Sigmoid colon (tissue), 7 donors: ENCODE data around the gene OR7G3. TPM values are rescaled to one million over a fixed set of nuclear protein-coding genes. Genes with fewer than 3 reads are reported as not detected.
A peak's percentile ranks its signal among the peaks of the same experiment; 100 is the strongest.

Experiments used
- DNase-seq: peaks from one replicate; pipeline ENCODE4 v3.0.0-alpha.2; 2019
- H3K27ac ChIP-seq, 4 donors: fragments of 200-600 bp; sonication (generic); one replicate each; pipeline ENCODE4 v1.5.1; 2016 to 2019; ENCODE audit warnings: mild to moderate bottlenecking in 1 of 4
- H3K27me3 ChIP-seq, 3 donors: fragments of 200-600 bp; sonication (generic); one replicate each; pipeline ENCODE4 v1.5.1; 2019; ENCODE audit warnings: mild to moderate bottlenecking in 1 of 3
- H3K36me3 ChIP-seq, 4 donors: fragments of 200-600 bp; sonication (generic); one replicate each; pipeline ENCODE4 v1.5.1; 2016 to 2019
- H3K4me1 ChIP-seq, 4 donors: fragments of 200-600 bp; sonication (generic); one replicate each; pipeline ENCODE4 v1.5.1; 2017 to 2019
- H3K4me3 ChIP-seq, 4 donors: fragments of 200-600 bp; sonication (generic); one replicate each; pipeline ENCODE4 v1.5.1; 2017 to 2019; ENCODE audit warnings: mild to moderate bottlenecking in 2 of 4, moderate library complexity in 1 of 4
- H3K9me3 ChIP-seq, 4 donors: fragments of 200-600 bp in 3 of 4; sonication (generic) in 3 of 4; one replicate each; pipeline versions ENCODE4 v1.5.1 to v1.6.1; 2013 to 2019
- EP300 ChIP-seq, 4 donors: sonication (generic); formaldehyde crosslinking; IDR thresholded peaks; one replicate each; pipeline ENCODE4 v1.6.1; 2017; ENCODE audit warnings: antibody characterized with exemption in 4 of 4
- POLR2A ChIP-seq, 2 donors: fragments of 450-650 bp; IDR thresholded peaks; one replicate each; pipeline ENCODE4 v1.6.1; 2016; ENCODE audit warnings: antibody characterized with exemption in 2 of 2, mild to moderate bottlenecking in 2 of 2, moderate library complexity in 2 of 2
- POLR2AphosphoS5 ChIP-seq, 4 donors: sonication (generic); formaldehyde crosslinking; IDR thresholded peaks; one replicate each; pipeline ENCODE4 v1.6.1; 2017; ENCODE audit warnings: antibody characterized with exemption in 4 of 4
- WGBS, 2 donors: extraction: QIAGEN DNeasy Blood & Tissue Kit; methylation state at CpG; one replicate each; pipeline ENCODE4 v1.1.7; 2013; 5-methylcytosine and 5-hydroxymethylcytosine counted together
- intact Hi-C: fragments of 100-400 bp; cut with DNase I; formaldehyde crosslinking; loops from one replicate; pipeline ENCODE4 v1.15.1; 2023
- polyA plus RNA-seq, 3 donors: library from polyadenylated mRNA; stranded (reverse); fragments of 200-250 nt; gene quantifications; one replicate each; pipeline ENCODE4 v1.2.3, GENCODE V29; 2013
- total RNA-seq, 4 donors: library from RNA; depleted of rRNA; stranded (reverse); fragments of >200 nt; gene quantifications; one replicate each; pipeline ENCODE4 v1.1.0, GENCODE V29; 2016
- TF ChIP-seq, protein P1 (sequence below), 4 experiments: fragments of 450-650 bp in 3 of 4; fragments of 200-600 bp in 1 of 4; IDR thresholded peaks; one replicate each; pipeline ENCODE4 v1.5.1; 2016 to 2019; ENCODE audit warnings: antibody characterized with exemption in 4 of 4, mild to moderate bottlenecking in 3 of 4, moderate library complexity in 2 of 4
- donor health status: healthy with polysubstance abuse.
- donor health status: Bipolar disorder and iron deficiency.
- donor health status: healthy.

Gene OR7G3
- total and polyA plus RNA-seq, 7 donors: not detected

DNA sequence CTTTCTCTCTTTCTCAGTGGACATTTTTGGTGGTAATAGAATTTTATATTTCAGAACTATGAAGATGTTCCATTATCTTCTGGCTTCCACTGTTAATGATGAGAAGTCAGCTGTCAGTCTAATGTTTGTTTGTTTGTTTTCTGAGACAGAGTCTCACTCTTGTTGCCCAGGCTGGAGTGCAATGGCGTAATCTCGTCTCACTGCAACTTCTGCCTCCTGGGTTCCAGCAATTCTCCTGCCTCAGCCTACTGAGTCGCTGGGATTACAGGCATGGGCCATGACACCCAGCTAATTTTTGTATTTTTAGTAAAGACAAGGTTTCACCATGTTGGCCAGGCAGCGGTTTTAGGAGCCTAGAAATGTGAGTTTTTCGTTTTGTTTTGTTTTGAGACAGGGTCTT lies 18.2 kb upstream of the OR7G3 start:
- H3K36me3 ChIP-seq: peaks cover 0 to 10% (median 2%) of the 10 kb centered on the region in 4 donors

DNA sequence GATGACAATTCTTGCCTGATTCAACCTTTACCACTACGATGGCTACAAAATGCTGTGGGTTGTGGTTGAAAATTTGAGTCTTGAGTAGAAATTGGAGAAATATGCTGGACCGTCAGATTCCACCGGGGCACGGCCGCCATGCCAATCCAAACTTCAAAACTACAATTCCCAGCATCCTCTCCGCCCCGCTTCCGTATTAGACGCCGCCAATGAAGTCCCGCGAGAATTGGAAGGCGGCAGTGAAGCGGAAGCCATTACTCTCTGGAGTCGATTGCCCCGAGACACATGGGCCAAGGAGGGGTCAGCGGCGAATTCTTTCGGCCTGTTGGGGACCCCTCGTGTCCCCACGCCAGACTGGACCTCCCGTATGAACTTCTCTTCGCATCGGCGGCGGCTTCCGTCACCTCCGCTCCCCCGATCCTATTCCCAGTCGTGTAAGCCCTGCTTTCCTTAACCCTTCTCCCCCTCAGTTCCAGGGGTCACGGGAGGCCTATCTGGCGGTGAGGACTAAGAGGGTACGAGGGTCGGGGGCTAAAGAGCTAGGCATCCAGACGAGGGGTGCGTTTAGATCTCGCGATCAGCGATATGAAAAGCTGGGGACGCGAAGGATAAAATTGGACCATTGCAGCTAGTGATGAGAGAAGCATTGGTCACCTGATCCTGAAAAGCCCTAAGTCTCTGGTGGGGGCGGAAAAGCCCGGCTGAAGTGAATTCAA lies 13.6 kb upstream of the OR7G3 start, which contains the start of gene ZNF317:
ZNF317 (plus strand) TSS at position 239 of the 716 bp plus-strand sequence. CDS start 15,620 bp downstream, outside the sequence.
- Histone ChIP-seq H3K9me3 (peaks cover 0 to 7% (median 5%) of the 10 kb centered on the region in 4 donors), H3K27ac (peak within 1 kb of the TSS; percentile 85 to 93 (median 92)), H3K27me3 (no peaks in the 10 kb centered on the region), H3K4me1 (peaks cover 0 to 28% (median 14%) of the 10 kb centered on the region in 4 donors), H3K36me3 (peaks cover 0 to 4% (median 0%) of the 10 kb centered on the region in 4 donors), H3K4me3 (peak within 1 kb of the TSS; percentile 74 to 94 (median 84))
- TF ChIP-seq POLR2A (IDR thresholded peaks at IDR 0.05) (peak in 1 of 2 donors; percentile 57), EP300 (IDR thresholded peaks at IDR 0.05) (no peak), POLR2AphosphoS5 (IDR thresholded peaks at IDR 0.05) (peak; percentile 65 to 79 (median 74))
- intact Hi-C loops: loop anchor here (2.0 to 10.0 kb wide), 2 partner anchors 168 to 534 kb away; partner anchors contain the start of genes ZNF562 and ZNF699
- WGBS, 2 donors: 0% methylated on average over 43 of the region's 43 CpGs
- peak; percentile 96 for DNase-seq

More for the DNA sequence above, 18.2 kb upstream of the OR7G3 start:
- Histone ChIP-seq H3K27me3 (no peaks in the 10 kb centered on the region), H3K27ac (no peak overlapping the region), H3K4me1 (peaks cover 0 to 24% (median 12%) of the 10 kb centered on the region in 4 donors), H3K4me3 (no peak overlapping the region), H3K9me3 (peaks cover 0 to 7% (median 5%) of the 10 kb centered on the region in 4 donors)
- TF ChIP-seq, protein P1, sequence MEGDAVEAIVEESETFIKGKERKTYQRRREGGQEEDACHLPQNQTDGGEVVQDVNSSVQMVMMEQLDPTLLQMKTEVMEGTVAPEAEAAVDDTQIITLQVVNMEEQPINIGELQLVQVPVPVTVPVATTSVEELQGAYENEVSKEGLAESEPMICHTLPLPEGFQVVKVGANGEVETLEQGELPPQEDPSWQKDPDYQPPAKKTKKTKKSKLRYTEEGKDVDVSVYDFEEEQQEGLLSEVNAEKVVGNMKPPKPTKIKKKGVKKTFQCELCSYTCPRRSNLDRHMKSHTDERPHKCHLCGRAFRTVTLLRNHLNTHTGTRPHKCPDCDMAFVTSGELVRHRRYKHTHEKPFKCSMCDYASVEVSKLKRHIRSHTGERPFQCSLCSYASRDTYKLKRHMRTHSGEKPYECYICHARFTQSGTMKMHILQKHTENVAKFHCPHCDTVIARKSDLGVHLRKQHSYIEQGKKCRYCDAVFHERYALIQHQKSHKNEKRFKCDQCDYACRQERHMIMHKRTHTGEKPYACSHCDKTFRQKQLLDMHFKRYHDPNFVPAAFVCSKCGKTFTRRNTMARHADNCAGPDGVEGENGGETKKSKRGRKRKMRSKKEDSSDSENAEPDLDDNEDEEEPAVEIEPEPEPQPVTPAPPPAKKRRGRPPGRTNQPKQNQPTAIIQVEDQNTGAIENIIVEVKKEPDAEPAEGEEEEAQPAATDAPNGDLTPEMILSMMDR (IDR thresholded peaks at IDR 0.05): no peak
- TF ChIP-seq POLR2A (IDR thresholded peaks at IDR 0.05) (no peak), POLR2AphosphoS5 (IDR thresholded peaks at IDR 0.05) (no peak), EP300 (IDR thresholded peaks at IDR 0.05) (no peak)
- 97 to 98% methylated on average over 5 of the region's 5 CpGs for WGBS, 2 donors
- intact Hi-C loops: loop anchor here (10.0 kb wide), 1 partner anchor 530 kb away; the partner anchor contains the start of gene ZNF562
- no peak for DNase-seq

DNA sequence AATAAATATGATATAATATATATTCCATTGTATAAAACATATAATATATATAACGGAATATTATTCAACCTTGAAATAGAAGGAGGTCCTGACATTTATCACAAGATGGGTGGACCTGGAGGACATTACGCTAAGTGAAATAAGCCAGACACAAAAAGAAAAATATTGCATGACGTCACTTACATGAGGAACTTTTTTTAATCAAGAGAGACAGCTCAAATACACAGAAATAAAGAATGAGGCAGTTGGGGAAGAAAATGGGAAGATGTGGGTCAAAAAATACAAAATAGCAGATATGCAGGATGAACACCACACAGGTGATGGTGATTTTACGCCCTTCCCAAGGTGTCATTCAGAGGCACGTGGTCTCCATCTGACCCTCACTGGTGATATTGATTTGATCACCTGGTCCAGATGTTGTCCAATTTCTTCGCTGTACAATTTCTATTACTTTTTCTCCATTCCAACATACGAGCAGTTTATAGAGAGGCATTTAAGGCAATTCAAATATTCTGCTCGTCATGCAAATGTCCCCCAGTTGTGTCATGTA lies 12.9 kb upstream of the OR7G3 start:
- Histone ChIP-seq H3K36me3 (no peaks in the 10 kb centered on the region), H3K4me3 (peak overlapping the region; percentile 74 to 94 (median 84)), H3K9me3 (peaks cover 0 to 2% (median 0%) of the 10 kb centered on the region in 4 donors), H3K4me1 (peaks cover 0 to 28% (median 14%) of the 10 kb centered on the region in 4 donors), H3K27ac (peak overlapping the region; percentile 85 to 93 (median 92)), H3K27me3 (no peaks in the 10 kb centered on the region)
- DNase-seq: no peak
- intact Hi-C loops: loop anchor here (2.0 to 10.0 kb wide), 4 partner anchors 169 to 658 kb away; partner anchors contain the start of genes ZNF426, ZNF562 and ZNF699
- TF ChIP-seq POLR2A (IDR thresholded peaks at IDR 0.05): no peak
- TF ChIP-seq, protein P1 (IDR thresholded peaks at IDR 0.05): no peak
- no peak for TF ChIP-seq EP300 (IDR thresholded peaks at IDR 0.05)
- TF ChIP-seq POLR2AphosphoS5 (IDR thresholded peaks at IDR 0.05): no peak
- 29 to 33% methylated on average over 8 of the region's 8 CpGs for WGBS, 2 donors

DNA sequence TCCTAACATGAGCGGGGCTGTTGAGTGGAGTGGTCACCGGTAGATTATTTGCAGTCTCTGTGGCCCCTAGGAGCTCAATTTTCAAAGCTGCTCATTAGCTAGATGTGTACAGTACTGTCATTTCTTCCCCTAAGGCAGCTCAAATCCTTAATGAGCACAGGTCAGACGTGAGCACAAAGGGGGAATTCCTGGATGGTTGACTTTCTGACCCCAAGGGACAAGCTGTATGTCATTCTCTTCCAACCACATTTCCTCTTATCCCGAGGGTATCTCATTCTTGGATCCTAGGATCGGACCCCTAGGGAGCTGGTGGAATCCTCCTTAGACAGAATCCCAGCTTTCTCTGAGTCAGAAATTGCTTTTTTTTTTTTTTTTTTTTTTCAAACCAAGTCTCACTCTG lies 5.7 kb upstream of the OR7G3 start:
- H3K27ac ChIP-seq: no peak overlapping the region
- TF ChIP-seq POLR2A (IDR thresholded peaks at IDR 0.05) (no peak), EP300 (IDR thresholded peaks at IDR 0.05) (no peak), POLR2AphosphoS5 (IDR thresholded peaks at IDR 0.05) (no peak)
- TF ChIP-seq, protein P1 (IDR thresholded peaks at IDR 0.05): no peak
- intact Hi-C loops: no loop called here
- H3K4me1 ChIP-seq: no peaks in the 10 kb centered on the region
- H3K36me3 ChIP-seq: no peaks in the 10 kb centered on the region
- WGBS, 2 donors: 62 to 64% methylated on average over 5 of the region's 5 CpGs
- no peak for DNase-seq
- peaks cover 0 to 13% (median 0%) of the 10 kb centered on the region in 3 donors for H3K27me3 ChIP-seq
- H3K4me3 ChIP-seq: no peak overlapping the region
- H3K9me3 ChIP-seq: no peaks in the 10 kb centered on the region

DNA sequence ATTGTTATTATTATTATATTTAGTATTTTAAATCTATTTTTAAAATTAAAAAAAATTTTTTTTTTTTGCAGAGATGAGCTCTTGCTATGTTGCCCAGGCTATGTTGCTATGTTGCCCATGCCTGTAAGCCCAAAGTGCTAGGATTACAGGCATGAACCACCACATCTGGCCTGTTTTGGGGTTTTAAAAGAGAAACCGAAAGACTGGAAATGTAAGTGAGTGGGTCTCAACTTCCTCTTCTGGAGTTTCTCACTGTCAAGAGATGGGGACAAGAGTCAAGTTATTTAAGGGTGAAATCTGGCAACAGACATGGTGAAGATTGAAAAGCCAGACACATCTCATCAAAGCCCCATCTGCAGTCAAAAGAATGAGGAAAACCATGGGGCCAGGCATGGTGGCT lies 4.2 kb upstream of the OR7G3 start:
- no peaks in the 10 kb centered on the region for H3K4me1 ChIP-seq
- H3K27me3 ChIP-seq: peaks cover 0 to 21% (median 0%) of the 10 kb centered on the region in 3 donors
- 25 to 81% methylated on average over 1 of the region's 1 CpG for WGBS, 2 donors
- no peaks in the 10 kb centered on the region for H3K36me3 ChIP-seq
- H3K4me3 ChIP-seq: no peak overlapping the region
- H3K9me3 ChIP-seq: no peaks in the 10 kb centered on the region
- no peak overlapping the region for H3K27ac ChIP-seq
- intact Hi-C loops: no loop called here
- TF ChIP-seq POLR2A (IDR thresholded peaks at IDR 0.05) (no peak), EP300 (IDR thresholded peaks at IDR 0.05) (no peak), POLR2AphosphoS5 (IDR thresholded peaks at IDR 0.05) (no peak)
- TF ChIP-seq, protein P1 (IDR thresholded peaks at IDR 0.05): no peak
- no peak for DNase-seq
